ENCODE measurements around the gene MRTFA. TPM values are rescaled to one million over a fixed set of nuclear protein-coding genes. Genes with fewer than 3 reads are reported as not detected.
"Not testable (repeated sequence)": the region's sequence is repeated elsewhere in the genome, so short reads cannot be mapped to it uniquely, and the experiment has no call there.

The MRTFA gene
- total RNA-seq, 1 donor from 2014 or later: 53.5 TPM

DNA sequence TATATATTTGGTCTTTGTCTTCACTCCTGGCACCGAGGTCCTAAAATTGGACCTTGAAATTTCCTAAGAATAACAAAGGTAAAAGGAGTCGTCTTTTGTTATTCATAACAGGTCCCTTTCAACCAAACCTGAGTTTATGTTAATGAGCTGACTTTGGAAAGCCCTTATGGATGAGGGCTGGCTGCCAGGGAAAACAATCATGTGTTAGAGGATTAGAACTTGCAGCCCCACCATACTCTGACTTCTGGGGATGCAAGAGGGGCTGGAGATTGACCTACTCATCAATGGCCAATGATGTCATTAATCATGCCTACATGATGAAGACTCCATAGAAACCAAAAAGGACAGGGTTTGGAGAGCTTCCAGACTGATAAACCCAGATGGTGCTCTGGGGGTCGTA, 118.9 kb downstream of the MRTFA start:
- intact Hi-C loops (cut with DNase I): no loop called here
- DNase-seq (ENCODE audit: low spot score) (no peak), ATAC-seq (no peak)

DNA sequence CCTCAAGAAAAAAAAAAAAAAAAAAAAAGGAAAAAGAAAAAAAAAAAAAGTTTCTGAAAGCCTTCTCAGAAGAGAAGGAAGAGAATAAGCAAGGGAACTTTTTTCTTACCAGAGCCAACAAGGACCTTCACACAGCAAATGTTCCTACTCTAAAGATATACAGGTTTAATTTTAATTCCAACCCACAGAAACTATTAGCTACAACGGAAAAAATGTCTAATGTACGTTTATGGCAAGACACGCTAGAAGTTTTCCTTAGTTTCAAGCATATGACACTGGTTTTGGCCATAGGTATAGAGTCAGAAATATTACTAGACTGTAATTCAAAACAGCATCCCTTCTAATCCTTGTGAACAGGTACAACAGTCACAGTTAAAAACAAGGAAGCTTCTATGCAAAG, 120.1 kb downstream of the MRTFA start:
- no peak for ATAC-seq
- DNase-seq (ENCODE audit: low spot score): no peak
- intact Hi-C loops (cut with DNase I): no loop called here

DNA sequence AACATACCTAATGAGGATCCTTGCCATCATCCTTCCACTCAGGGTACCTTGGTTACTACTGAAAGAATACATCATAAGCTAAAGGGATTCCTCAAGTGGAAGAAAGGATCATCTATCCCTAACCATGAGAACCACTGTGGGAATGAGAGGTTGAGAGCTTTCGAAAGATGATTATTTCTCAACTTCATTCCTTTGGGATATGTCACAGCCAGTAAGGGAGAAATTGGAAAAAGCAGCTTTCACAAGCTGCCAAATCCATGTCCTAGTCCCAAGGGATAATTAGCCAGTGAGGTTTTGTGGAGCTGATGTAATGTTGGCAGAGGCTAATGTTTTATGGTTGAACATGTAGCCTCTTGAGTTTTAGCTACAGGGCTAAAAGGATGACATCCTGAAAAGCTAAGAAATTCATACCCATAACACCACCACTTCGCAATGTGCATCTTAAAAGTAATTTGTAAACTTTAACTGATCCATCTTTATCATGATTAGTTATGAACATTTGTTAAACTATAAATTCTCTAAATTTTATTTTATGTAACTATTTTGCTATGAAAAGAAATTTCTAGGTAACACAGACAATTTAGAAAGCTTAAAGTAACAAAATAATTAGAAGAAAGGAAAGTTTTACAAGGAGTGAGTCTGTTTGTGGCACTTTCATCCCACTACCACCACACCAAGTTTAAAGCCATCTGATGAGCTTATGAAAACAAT, 123.9 kb downstream of the MRTFA start:
- ATAC-seq: peak; percentile 89
- intact Hi-C loops (cut with DNase I): no loop called here
- no peak for DNase-seq (ENCODE audit: low spot score)

DNA sequence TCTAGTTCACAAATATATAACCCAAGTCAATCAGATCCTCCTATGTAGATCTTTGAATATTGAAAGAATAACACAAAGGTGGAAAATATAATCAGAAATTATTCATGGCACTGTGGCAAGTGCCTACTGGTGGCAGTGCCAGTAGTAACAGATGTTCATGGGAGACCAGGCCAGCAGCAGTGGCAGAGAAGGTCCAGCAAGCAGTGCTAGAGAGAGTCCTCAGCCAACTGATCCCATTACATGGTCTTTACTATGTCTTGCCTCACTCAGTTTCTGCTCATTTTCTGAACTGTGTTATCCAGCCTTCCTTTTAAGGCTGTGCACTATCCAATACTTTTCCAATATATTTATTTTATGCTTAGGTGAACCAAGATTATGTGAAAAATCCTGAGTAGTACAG, 124.9 kb downstream of the MRTFA start:
- no peak for DNase-seq (ENCODE audit: low spot score)
- ATAC-seq: peak; percentile 24
- intact Hi-C loops (cut with DNase I): no loop called here

DNA sequence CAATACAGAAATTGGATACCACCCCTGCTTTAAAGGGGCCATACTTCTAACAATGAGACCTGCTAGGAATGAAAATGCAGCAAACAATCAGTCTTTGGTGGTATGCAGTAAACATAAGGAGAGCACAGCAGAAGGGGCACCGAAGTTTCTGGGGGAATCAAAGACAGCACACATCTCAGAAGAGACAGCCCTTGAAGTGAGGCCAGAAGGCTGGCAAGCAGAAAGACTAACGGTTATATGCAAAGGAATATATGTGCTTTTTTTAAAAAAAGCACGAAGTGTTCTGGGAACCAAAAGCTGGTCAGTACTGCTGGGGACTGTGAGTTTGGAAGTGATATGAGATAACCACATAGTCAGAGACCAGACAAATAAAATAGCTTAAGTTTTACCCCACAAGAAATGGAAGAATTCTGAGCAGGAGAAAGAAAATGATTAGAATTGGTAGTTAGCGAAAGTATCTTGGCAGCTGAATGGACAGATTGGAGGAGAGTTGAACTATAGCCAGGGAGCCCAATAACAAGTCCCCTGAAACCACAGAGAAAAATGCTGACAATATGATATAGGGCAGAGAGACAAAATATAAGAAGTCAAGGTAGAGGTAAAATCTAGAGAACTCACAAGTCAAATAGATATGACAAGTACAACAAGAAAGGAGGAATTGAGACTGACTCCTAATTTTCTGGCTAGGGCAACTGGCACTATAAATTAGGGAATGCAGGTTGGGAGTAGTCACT, 125.7 kb downstream of the MRTFA start:
- ATAC-seq (no peak), DNase-seq (ENCODE audit: low spot score) (no peak)
- intact Hi-C loops (cut with DNase I): no loop called here

DNA sequence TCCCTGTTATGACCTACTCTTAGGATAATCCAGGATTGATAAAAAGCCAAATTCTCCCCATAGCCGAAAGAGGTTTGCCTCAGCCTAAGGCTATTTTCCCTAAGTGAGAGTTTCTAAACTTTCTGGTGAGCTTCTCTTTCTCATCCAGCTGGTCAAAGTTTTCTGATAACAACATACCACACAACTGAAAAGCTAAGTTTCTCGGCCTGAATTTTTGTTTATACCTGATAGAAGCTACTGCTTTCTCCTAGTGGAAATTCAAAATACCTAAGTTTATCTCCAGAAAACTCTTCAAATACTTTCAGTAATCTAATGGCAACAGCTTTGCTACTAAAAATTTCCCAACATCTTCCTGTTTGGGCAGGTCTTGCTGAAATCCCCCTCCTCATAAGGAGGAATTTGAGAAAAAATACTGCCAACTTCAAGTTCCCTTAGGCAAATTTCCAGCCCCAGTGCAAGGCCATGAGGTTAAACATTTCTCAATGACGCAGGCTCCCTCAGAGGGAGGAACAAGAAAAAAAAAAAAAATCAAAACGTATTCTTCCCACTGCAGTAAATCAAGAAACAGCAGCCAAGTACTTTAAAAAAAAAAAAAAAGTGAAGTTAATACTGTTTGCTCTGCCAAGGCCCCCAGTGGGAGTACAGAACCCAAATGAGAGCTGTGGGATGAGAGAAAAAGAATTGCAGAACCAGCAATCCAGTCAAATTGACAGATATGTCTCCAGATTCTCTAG, 127.0 kb downstream of the MRTFA start:
- intact Hi-C loops (cut with DNase I): no loop called here
- DNase-seq (ENCODE audit: low spot score) (no peak), ATAC-seq (peak; percentile 82)

DNA sequence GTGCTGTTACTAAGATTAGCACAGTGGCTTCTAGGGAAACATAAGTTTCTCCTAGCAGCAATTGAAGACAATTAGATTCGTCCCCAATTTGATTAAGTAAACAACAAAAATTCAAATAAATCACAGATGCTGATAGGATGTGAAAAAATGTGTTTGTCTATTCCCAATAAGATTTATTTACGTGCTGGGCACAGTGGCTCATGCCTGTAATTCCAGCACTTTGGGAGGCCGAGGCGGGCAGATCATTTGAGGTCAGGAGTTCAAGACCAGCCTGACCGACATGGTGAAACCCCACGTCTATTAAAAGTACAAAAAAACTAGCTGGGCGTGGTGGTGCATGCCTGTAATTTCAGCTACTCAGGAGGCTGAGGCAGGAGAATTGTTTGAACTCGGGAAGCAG, 128.5 kb downstream of the MRTFA start:
- intact Hi-C loops (cut with DNase I); DNase-seq (ENCODE audit: low spot score); ATAC-seq: not testable (repeated sequence)

DNA sequence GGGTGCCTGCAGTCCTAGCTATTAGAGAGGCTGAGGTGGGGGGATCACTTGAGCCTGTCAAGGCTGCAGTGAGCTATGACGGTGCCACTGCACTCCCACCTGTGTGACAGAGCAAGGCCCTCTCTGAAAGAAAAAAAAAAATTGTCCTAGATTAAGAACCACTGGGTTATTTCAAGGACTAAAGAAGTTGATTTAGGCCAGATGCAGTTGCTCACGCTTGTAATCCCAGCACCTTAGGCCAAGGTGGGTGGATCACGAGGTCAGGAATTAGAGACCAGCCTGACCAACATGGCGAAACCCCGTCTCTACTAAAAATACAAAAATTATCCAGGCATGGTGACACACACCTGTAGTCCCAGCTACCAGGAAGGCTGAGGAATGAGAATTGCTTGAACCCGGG, 129.0 kb downstream of the MRTFA start:
- DNase-seq (ENCODE audit: low spot score) (no peak), ATAC-seq (no peak)
- intact Hi-C loops (cut with DNase I): no loop called here

DNA sequence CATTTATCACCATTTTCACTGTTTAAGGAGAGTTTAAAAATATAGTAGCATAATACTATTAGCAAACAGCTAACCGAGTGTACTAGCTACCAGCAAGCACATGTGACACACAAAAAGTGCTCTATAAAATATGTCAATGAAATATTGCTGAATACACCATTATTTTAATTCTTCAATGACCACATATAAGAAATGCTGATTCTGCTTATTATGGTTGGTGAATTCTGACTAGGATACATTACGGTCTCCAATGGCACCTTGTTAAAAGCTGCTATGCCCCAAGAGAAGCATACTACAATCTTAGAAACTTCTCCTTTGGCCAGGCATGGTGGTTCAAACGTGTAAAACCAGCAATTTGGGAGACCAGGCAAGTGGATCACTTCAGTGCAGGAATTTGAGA, 129.8 kb downstream of the MRTFA start:
- intact Hi-C loops (cut with DNase I): no loop called here
- ATAC-seq (no peak), DNase-seq (ENCODE audit: low spot score) (no peak)

DNA sequence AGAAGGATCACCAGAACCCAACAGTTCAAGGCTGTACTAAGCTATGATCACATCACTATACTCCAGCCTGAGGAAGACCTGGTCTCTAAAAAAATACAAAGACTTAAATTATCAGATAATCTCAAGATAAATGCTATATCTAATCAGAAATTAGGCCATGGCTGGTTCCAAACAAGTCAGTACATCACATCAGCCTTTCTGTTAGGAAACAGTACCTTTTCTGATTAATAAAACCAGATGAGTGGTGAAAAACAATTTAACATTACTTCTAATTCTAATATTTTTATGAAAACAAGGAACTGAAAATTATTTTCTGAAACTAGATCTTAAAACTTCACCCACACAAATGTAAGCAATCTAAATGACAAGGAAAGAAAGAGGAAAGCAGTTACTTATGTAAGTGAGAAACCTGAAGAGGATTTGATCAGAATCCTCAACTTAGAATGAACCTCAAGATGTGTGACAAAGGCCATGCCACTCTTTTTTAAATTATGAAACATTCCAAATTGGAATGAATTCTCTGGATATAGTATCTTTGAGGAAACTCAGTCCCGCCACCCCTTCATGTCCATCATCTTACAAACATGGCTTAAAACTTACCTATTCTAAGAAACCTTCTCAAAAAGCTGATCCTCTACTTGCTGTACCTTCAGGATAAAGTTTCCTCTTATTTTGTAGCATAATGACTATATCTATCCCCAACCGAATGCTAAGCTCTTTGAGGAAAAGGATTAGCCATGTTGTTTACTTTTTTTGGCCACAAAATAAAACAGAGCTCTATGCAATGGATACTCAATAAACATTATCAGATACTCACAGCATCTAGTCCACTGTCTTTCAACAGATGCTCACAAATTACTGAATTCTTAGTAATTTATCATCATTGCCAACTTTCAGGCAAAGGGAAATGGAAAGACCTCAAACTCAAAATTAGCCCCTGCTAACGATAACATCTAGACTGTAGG, 132.0 kb downstream of the MRTFA start:
- intact Hi-C loops (cut with DNase I): no loop called here
- DNase-seq (ENCODE audit: low spot score): no peak
- no peak for ATAC-seq

DNA sequence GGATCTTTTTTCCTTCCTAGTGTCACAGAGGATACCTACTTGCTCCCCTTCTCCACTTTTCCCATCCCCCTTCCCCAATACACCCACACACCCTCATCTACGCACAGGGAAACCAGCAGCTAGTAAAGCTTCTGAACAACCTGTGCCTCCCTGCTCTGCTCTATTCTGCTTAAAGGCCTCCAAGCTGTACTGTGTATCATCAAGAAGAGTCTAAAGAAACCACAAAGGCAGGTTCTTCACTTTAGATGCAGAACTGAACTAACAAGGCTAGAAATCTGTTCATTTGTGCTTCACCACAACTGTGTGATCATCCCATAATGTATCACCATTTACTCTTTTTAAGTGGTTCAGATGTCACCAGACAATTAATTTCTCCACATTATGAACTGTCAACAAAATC, 133.6 kb downstream of the MRTFA start:
- DNase-seq (ENCODE audit: low spot score): no peak
- intact Hi-C loops (cut with DNase I): no loop called here
- ATAC-seq: no peak

DNA sequence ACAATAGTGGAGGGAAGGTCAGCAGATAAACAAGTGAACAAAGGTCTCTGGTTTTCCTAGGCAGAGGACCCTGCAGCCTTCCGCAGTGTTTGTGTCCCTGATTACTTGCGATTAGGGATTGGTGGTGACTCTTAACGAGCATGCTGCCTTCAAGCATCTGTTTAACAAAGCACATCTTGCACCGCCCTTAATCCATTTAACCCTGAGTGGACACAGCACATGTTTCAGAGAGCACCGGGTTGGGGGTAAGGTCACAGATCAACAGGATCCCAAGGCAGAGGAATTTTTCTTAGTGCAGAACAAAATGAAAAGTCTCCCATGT, 136.1 kb downstream of the MRTFA start:
- intact Hi-C loops (cut with DNase I); DNase-seq (ENCODE audit: low spot score); ATAC-seq: not testable (repeated sequence)

DNA sequence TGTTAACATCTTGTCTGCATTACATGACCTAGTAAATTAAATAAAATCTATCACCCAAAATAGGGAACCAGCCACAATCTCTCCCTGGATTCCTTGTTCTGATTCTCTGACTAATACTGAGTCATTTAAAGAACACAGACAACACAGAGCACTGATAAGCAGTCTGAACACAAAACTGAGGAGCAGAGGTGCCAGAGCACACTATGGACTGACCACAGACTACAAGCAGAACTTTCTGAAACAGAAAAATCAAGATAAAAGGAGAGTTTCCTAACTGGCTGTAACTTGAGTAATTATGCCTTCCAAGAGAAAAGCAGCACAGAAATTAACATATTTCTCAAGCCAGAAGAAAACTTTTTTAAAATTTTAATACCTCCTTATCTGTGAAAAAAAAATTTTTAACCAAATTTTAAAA, 137.3 kb downstream of the MRTFA start:
- intact Hi-C loops (cut with DNase I): no loop called here
- DNase-seq (ENCODE audit: low spot score) (no peak), ATAC-seq (peak; percentile 55)

DNA sequence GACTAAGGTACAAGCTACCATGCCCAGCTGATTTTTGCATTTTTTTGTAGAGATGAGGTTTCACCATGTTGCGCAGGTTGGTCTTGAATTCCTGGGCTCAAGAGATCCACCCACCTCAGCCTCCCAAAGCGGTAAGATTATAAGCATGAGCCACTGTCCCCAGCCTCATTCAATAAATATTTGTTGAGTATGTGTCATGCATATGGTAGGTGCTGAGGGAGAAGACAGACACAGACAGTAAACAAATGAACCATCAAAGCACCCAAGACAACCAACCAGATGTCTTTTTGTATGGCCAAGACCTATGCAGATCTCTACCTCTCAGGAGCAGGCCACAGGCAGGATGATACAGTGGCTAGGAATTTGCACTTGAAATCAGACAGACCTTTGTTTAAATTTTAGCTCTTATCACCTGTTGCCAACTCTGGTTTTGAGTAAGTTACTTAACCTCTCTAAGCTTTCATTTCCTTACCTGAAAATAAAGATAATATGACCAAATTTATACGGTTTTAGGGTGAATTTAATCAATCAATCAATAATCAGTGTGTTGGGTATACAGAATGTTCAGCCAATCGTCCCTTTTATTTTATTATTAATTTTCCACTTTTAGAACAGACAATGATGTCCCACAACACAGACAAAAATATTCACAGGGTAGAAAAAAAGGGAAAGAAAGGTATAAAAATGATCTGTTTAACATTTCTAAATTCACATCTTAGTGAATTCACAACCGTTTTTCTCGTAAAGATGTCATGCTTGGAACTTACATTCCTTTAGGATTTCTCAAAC, 137.9 kb downstream of the MRTFA start:
- DNase-seq (ENCODE audit: low spot score) (no peak), ATAC-seq (no peak)
- intact Hi-C loops (cut with DNase I): no loop called here

DNA sequence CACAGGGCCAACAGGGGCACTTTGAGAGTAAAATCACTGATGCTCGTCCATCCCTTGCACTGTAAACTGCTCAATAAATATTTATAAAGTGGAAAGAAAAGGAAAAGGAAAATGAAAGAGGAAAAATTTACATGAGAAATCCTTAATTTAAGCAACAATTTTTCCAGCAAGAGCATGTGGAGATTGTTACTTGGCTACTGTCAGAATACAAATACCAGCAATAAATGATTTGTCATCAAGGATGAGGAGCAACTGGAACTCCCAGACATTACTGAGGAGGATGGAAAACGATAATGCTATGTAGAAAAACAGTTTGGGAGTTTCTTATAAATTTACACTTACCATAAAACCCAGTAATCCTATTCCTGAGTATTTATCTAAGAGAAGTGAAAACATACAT, 143.1 kb downstream of the MRTFA start:
- ATAC-seq (no peak), DNase-seq (ENCODE audit: low spot score) (no peak)
- intact Hi-C loops (cut with DNase I): no loop called here

DNA sequence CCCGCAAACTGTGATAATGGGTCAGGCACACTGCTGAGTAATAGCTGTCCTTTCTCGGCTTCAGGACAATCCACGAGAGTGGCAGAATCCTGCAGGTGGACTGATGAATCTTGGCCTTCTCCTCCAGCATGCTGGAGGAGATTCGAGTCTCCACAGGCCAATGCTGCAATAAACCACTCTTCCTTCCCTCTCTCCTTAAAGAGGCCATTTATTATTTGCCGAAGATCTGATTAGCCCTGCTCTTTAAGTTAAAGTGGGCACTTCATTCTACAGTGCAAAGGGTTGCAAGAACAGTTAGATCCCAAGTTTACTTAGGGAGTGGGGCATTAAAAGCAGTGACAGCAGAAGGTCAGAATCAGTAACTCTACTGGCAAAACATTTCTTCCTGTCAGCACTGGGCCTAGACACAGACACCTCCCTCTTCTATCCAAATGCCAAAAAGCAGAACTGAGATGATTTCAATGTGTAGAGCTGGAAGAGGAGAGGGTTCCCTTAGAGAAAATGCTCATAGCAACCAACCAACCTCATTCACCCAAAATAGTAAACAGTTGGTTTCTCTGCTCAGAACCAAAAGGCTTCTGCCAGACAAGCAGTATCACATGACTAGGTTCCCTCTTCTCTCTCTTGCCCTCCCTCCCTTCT, 144.4 kb downstream of the MRTFA start:
- ATAC-seq: peak; percentile 94
- intact Hi-C loops (cut with DNase I): no loop called here

DNA sequence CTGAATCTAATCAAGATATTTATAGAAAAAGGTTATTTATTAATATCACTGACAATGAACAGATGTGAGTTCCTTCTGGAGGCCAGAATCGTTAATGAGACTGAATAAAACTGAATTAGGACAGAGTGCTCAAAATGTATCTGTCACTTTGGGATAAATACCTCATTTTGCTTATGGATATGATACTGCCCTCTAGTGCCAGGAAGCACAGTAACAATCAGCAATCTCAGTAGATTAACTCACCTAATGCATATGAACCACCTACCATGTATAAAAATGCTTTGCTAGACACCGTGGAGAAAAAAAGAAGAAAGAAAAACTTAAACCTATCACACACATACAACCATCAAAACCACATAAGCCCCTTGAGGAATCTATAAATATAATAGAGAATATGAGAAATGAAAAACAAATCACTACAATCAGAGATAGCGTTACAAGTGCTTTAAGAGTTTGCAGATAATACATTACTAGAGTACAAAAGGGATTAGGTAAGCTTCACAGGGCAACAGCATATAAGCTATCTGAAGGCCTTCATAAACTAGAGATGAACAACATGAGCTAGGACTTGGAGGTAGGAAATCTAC, 148.8 kb downstream of the MRTFA start:
- ATAC-seq: no peak
- intact Hi-C loops (cut with DNase I): no loop called here
- no peak for DNase-seq (ENCODE audit: low spot score)

More for the DNA sequence above, 144.4 kb downstream of the MRTFA start:
- DNase-seq (ENCODE audit: low spot score): no peak
